HG03565 (cell line): Measurements from ENCODE around the gene SDF4.
"Not testable (repeated sequence)": the region's sequence is repeated elsewhere in the genome, so short reads cannot be mapped to it uniquely, and the experiment has no call there.

Source experiments
- ATAC-seq: cut with Tn5 transposase; IDR thresholded peaks from one replicate; pipeline ENCODE4 v1.9.1; 2021; ENCODE audit warnings: mild to moderate bottlenecking, moderate library complexity; ENCODE audit not compliant: unreplicated experiment

The SDF4 gene

GRCh38 chr1:1199961-1200875, 31.6 kb downstream of the SDF4 start:
- no peak for ATAC-seq

- no peak for ATAC-seq
Measured at GRCh38 chr1:1199141-1199960, 32.5 kb downstream of the SDF4 start.

DNA sequence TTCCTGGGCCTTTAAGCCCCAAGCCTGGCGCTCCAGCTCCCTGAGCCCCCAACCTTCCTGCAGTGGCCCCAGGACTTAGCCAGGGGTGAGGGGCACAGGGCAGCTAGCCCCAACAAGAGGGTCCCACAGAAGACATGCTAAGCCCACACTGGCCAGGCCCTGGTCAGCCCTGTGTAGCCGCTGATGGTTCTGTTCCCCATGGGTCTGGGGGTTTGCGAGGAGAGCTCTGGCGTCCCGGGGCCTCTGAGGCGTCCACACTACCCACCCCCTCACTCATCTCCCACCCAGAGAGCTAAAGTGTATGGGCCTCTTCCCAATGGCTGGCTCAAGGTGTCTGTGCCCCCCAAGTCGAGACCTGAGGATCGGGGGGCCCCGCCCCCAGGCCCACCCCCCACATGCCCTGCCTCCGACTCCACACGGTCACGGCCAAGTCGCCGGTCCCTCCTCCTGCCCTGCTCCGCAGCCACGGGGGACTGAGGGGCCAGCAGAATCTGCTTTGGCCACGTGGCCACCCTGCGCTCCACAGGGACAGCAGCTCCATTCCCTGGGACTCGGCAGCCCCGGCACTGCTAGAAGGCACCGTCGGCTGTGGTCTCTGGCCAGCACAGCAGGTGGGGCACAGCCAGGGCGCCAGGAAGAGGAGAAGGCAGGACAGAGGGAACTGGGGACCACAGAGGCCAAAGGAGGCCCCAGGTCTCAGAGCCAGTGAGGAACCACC, 33.2 kb downstream of the SDF4 start:
- no peak for ATAC-seq

- ATAC-seq: no peak
Measured at GRCh38 chr1:1197551-1198422, 34.0 kb downstream of the SDF4 start.

- no peak for ATAC-seq
Measured at GRCh38 chr1:1197188-1197500, 34.7 kb downstream of the SDF4 start.

- ATAC-seq: no peak
Measured at GRCh38 chr1:1196431-1197187, 35.2 kb downstream of the SDF4 start.

DNA sequence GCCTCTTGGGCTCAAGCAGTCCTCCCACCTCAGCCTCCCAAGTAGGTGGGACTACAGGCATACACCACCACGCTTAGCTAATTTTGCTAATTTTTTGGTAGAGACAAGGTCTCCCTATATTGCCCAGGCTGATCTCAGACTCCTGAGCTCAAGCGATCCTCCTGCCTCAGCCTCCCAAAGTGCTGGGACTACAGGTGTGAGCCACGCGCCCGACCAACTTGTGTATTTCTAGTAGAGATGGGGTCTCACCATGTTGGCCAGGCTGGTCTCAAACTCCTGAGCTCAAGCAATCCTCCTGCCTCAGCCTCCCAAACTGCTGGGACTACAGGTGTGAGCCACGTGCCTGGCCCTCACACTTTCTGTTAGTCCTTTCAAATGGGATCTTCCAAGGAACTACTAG, 36.1 kb downstream of the SDF4 start:
- ATAC-seq: not testable (repeated sequence)

DNA sequence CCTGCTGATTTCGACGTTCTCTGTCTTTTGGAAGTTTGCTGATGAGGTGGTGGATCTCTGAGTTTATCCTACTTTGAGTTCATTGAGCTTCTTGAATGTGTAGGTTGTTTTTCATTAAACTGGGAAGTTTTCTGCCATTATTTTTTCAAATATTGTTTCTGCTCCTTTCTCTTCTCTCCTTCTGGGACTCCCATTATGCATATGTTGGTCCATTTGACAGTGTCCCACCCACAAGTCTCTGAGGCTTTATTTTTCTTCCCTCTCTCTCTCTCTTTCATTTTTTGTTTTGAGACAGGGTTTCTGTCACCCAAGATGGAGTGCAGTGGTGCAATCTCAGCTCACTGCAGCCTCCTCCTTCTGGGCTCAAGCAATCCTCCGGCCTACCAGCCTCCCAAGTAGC, 37.1 kb downstream of the SDF4 start:
- no peak for ATAC-seq

- ATAC-seq: no peak
Measured at GRCh38 chr1:1191734-1192133, 40.1 kb downstream of the SDF4 start.

- no peak for ATAC-seq
Measured at GRCh38 chr1:1189111-1189510, 42.7 kb downstream of the SDF4 start.

- no peak for ATAC-seq
Measured at GRCh38 chr1:1187938-1188337, 43.9 kb downstream of the SDF4 start.

- ATAC-seq: no peak
Measured at GRCh38 chr1:1185101-1185765, 46.6 kb downstream of the SDF4 start.

DNA sequence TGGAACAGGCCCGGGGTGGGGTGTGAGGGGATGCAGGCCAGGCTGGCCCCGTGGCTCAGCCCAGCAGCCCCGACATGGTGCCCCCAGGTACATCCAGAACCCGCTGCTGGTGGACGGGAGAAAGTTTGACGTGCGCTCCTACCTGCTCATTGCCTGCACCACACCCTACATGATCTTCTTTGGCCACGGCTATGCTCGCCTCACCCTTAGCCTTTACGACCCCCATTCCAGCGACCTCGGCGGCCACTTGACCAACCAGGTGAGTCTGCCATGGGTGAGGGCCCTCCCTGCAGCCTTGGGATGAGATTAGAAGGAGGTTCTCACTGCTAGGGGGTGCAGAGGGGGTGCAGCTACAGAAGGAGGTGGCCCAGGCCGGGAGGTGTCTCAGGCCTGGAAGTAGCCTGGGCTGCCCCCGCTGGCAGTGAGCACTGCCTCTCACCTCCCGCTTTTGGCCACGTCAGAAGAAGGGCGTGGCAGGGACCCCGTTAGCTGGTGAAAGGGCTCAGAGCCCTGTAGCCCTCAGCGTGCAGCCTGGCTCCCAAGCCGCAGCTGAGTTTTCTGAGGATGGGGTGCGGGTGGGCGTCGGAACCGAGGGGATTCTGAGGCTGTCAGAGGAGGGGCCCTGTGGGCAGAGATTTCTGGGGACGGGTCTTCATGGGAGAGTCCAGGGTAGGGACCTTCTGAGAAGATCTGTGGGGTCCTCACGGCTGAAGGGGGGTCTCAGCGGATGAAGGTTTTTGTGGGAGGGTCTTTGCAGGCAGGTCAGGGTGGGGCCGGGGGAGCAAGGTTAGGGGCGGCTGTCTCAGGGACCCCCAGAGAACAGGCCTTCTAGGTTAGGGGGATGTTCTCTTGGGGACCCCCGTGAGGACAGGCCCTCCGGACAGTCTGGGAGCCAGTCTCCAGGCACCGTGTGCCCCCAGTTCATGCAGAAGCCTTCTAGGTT, 47.7 kb downstream of the SDF4 start:
- no peak for ATAC-seq

DNA sequence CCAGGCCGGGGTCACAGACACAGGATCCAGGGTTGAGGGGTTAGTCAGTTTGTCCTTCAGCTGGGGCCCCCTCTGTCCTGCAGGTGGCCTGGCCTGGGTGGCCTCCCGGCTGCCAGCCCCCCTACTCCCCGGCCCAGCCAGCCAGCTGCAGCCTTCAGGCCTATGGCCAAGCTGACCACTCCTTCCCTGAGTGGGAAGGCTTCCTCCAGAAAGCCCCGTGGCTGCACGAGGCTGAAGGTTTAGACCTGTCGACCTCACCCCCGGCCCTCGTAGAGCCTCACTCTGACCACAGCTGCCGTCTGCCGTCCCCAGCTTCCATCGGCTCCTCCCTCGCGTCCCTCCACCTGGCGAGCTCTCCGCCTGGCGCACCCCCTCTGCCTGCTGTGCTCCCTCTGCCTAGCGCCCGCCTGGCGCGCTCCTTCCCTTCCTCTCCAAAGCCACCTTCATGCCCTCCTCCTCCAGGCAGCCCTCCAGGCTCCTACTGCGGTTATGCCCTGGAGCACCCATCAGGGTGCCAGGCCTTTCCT, 48.5 kb downstream of the SDF4 start:
- no peak for ATAC-seq

- no peak for ATAC-seq
Measured at GRCh38 chr1:1182491-1183220, 49.1 kb downstream of the SDF4 start.

- ATAC-seq: no peak
Measured at GRCh38 chr1:1181938-1182410, 49.8 kb downstream of the SDF4 start.
